DMS53 treated with DMSO at 0.1 percent for 48 hours (cell line): ENCODE results near the gene ADAM30.
"Not testable (repeated sequence)": the region's sequence is repeated elsewhere in the genome, so short reads cannot be mapped to it uniquely, and the experiment has no call there.

ENCODE experiments used
- DNase-seq: peaks from one replicate; lab custom pipeline; 2025; ENCODE audit not compliant: unreplicated experiment; lab: John Stamatoyannopoulos, UW

Gene ADAM30

DNA sequence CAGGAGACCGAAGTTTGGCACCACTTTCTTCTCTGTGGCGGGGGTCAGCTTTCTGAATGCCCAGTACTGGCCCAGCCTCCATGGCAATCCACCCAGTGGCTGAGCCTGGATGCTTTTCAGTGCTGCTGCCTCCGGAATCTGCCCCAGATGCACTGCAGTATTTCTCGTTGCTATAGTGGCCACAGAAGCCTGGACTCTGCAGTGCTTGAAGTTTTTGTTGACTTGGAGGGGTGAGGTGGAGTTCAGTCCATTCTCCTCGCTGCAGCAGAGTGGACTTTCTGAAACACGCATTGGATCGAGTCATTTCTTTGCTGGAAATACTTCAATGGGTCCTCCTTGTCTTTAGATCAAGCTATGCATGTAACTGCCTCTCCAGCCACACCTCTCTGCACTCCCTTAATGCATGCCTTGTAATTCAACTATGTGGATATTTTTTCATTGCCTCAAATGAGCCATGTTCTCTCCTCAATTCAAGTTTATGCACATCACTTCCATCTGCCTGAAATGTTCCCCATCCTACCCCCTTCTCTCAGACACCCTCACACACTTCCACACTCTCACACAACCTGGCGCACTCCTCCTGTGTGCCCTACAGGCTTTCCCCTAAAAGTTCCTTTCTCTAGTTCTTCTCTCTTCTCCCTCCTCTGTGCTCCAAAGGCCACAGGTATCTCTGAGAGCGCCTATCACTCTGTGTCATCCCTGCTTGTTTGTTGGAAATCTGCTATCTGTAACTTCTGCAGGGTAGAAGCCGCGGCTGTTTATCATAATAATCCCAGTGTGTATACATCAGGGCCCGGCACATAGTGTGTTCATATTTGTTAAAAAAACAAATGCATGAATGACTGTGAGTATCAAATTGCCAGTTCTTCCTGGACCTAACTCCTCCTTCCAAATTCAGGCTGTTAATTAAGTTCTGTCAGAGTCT, 16.5 kb downstream of the ADAM30 start:
- no peak for DNase-seq

DNA sequence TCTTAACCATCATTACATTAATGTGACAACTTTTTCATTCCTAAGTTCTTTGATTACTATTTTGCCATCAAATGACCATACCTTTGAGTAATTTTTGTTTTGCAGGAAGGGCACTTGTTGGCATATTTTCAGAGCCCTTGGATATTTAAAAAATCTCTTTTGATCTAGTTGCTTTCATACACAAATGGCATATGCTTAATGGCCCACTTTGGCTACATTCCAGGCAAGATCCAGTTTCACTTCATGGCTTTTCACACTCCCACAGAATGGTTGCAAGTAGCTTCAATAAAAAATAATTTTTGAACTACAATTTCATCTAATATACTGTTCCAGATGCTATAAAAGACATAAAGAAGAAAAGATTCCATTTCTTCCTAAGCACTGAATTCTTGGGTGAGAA, 18.1 kb downstream of the ADAM30 start:
- DNase-seq: no peak

DNA sequence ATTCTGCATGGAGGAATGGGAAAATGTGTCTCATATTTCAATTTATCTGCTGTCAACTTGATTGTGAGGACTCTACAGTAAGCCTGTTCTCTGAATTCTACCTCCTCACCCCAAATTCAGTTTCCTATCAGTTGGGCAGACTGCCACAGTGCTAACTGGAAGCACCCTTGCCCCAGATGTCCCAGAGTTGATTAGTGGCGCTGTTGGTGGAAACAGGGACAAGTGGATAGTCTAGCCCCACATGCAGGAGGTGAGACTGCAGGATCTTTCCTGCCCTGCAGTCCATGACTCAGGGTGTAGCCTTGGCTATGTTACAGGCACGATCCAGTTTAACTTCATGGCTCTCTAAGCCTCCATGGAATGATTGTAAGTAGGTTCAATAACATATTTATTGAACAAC, 22.1 kb downstream of the ADAM30 start:
- DNase-seq: no peak

DNA sequence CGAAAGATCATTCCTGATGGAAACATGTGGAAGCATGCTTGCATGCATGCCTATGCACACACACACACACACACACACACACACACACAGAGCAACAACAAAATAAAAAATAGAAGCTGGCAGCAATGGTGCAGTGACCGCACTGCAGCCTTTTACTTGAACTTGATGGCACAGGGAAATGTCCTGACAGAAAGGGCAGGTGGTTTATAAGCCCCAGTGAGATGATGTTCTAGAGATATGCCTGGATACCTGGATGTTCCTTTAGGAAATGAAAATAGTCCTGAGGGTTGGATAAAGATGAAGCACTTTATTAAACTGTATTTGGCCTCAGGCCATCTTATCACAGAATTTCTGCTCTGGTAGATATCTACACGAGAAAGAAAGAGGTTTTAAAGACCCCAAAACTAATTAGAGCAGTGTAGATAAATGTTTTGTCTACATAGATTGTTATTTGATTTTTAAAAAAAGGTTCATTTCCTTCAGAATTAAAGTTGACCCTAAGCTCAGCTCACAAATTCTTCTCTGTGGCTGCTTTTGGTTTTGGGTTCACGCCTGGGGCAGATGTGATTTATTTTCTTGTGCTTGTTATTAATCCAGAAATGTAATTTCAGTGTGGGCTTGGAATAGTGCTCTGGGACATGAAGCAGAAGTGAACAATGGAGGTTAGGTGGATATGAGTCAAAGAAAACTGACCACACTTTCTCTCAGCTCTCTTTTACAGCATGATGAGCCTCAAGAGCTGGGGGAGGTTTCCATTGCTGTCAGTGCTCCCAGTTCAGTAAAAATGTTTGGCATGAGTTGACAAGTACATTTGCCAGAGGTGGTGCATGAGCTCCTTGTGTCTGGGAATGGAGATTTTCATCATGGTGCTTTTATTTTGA, 22.9 kb downstream of the ADAM30 start:
- no peak for DNase-seq

DNA sequence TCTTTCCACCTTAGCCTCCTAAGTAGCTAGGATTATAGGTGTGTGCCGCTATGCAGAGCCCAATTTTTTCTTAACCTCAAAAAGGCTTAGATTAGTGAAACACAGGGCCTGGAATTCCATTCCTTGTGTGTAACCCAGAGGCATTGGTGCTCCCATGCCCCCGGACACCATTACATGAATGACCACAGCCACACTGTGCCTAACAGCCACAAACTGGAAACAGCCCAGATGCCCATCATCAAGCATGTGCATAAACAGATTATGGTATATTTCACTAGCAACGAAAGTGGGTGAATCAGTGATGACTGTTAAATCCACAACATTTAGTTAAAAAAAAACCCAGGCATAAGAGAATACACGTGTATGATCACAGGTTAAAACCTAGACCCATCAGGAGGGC, 24.4 kb downstream of the ADAM30 start:
- no peak for DNase-seq

DNA sequence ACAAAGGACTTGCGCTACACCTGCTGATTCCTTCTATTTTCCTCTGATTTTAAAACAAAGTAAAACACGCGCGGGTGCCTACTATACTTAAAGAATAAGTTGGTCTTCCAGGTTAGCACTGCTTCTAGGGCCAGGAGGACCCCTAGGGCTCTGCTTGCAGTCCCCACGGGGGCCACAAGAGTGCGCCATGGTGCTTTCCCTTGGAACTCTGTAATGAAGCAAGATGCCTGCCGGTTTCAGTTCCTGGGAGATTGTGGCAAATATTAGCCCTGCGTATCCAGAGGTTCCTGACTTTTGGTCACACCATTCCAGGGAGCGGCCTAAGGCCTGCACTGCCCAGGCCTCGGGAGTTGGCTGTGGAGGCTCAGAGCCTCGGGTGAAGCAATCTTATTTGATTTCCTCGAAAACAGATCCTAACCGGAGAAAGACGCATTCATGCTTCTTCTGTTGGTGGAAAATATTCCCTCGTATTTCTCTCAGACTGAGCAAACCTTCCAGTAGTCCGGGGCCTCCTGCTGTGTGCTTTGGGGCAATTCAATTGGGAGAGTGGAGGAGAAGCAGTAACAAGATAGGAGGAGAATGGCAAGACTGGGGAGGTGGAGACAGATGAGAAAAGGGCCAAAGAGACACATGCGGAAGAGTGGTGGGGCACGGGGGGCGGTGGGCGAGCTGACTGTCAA, 25.3 kb downstream of the ADAM30 start:
- DNase-seq: peak; percentile 21

DNA sequence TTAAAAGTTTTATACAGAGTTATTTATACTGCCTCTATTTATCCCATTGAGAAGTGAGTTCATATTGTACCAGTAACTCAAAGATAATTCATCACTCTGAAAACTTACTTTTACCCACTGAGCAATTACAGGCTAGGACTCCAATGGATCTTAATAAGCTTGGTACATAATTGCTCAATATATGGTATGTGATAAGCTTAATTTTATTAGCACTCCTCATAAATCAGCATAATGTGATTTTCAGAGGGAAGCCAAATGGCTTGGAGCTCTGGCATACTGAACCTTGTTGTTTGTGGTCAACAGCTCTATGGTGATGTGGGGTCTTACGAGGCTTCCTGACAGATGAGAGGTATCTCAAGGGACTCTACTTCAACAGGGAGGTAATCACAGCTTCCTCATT, 26.3 kb downstream of the ADAM30 start:
- DNase-seq: no peak

DNA sequence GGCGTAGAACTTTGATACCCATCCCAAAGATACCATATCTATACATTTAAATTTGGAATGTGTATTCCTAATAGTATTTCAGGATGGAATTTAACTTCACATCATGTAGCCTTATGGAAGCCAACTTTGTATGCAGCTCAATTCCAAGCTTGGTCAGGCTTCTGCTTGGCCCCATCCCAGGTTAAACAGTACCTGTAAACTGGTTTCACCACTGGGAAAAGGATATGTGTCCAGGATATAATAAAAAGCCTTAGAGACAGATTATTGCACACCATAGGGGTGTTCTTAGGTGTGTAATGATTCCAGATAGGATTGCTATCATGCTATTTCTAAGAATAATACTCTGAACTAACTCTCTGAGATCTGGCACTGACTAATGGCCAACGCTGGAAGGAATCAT, 28.1 kb downstream of the ADAM30 start:
- no peak for DNase-seq

DNA sequence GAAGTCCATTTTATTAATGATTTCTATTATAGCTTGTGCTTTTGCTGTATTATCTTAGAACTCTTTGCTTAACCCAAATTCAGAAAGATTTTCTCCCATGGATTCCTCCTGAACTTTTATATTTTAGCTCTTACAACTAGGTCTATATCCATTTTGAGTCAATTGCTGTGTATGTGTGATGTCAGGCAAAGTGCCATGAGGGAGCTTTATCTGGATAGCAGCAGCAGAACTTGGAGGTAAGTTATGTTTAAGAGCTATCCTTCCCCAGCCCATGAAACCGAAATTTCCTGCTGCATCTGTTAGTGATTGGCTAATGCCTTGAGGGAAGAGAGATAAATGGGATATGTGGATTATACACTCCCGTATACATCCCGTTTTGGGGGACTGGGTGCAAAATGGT, 29.9 kb downstream of the ADAM30 start:
- DNase-seq: no peak

DNA sequence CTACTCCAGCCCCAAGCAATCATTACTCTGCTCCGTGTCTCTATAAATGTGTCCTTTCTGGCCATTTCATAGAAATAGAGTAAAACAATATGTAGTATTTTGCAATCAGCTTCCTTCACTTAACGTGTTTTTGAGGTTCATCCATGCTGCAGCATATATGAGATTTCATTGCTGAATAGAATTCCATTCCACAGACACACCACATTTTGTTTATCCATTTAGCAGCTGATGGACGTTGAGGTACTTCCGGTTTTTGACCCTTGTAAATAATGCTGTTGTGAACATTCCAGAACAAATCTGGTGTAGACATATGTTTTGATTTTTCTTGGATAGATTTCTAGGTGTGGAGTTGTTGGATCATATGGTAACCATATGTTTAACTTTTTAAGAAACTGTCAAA, 30.7 kb downstream of the ADAM30 start:
- no peak for DNase-seq

DNA sequence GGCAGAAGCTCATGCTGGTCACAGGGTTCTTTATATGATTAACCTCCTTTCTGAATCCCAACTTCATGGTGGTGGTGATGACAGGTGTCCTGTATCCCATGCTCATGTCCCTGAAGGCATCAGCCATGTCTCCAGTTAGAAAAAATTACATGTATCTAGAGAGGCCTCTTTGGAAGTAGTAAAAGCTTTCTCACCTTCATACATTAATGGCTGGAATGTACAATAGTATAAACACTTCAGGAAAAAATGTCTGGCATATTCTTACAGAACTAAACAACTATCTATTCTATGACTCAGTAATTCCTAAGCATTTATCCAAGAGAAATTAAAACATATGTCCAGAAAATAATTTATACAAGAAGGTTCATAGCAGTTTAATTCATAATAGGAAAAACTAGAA, 34.0 kb downstream of the ADAM30 start:
- no peak for DNase-seq

DNA sequence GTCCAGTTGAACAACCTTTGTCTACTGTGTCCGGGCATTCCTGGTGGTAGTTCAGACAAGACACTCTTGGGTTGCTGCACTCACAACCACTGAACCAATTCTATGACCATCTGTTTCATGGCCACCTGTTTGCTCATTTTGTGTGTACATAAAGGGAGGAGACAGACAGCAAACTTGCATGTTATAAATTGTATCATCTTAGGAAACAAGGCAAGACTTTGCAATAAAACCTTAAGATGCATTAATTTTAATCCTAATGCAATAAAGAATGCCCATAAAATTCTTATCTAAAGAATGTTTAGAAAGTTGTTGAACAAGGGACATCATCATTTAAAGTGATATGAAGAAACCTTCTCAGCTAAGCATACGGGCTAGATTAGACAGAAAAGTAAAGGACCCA, 34.8 kb downstream of the ADAM30 start:
- DNase-seq: no peak

DNA sequence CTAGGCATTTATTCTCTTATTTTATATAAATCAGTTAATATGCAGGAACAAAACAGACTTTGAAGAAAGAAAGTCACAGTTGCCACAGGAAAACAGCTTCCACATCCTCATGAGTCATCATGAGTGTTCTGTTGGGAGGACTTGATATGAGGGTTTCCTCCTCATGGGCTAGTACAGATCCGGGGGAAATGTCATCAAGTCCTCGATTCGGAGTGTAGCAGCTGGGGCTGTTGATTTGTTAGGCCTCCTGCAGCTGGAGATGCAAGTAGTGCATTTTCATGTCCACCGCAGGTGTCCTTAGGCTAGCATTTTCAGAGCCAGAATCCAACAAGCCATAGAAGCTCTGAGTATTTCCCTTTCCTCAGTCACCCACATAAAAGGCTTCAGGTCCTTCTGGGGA, 36.7 kb downstream of the ADAM30 start:
- peak; percentile 15 for DNase-seq

DNA sequence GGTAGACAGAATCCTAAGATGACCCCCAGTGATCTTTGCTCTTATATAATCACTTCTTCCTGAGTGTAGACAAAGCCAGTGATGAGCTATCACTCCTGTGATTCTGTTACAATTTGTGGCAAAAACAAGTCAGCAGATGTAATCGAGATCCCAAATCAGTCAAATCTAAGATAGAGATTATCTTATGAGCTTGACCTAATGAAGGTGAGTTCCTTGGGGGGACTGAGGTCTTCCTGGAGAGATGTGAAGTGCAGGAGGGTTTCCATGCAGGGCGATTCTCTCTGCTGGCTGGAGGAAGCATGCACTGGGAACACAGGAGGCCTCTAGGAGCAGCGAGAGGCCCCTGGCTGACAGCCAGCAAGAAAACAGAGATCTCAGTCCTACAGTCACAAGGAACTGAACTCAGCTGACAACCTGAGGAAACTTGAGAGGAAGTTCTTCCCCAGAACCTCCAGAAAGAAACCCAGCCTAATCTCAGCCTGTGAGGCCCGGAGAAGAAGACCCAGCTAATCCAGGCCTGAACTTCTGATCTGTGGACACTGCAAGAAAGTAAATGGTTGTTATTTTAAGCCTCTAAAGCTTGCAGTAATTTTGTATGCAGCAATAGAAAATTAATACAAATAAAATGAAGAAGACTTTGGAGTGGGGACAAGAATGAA, 37.6 kb downstream of the ADAM30 start:
- not testable (repeated sequence) for DNase-seq

DNA sequence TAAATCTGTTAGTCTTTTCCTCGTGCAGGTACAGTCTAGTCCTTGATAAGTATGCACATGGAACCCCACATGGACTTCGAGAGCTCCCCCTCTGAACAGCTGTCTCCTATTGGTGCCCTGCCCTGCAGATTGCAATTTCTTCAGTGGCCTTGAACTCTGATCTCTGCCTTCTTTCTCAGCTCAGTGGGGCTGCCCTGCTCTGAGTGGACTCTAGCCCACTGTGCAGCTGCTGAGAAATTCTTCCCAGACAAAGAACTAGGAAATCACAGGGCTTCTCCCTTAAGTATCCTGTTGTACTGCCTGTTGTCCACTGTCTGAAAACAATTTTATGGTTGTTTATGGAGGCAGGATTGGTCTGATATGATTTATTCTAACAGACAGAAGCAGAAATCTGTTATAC, 38.2 kb downstream of the ADAM30 start:
- no peak for DNase-seq

DNA sequence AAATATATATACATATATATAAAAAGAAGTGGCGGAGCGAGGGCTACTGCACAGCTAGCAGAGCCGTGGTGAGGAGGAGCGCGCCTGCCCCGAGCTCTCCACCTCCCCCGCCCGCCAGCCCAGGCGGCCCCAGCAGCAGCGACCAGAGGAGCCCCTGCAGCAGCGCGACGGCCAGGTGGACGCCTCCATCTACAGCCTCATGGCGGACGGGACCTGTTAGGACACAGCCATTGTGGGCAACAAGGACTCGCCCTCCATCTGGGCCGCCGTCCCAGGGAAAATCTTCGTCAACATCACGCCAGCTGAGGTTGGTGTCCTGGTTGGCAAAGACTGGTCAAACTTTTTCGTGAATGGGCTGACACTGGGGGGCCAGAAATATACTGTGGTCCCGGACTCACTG, 43.2 kb downstream of the ADAM30 start:
- DNase-seq: no peak

DNA sequence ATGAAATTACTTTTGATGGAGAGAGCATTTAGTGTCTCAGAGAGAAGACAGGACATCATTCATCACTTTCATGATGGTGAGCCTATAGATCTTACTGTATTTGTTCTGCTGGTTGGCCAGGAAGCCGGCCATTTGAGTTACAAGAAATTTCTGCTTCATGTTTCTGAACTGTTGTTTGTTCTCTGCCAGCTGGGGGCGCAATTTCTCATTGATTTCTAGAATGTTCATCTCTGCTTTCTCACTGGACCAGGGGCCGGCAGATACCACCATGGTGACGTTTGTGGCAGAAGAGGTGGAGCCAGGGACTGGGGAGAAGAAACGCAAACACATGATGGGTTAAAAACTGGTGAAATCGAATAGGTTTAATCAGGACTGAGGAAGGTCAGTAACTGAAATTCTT, 52.1 kb downstream of the ADAM30 start:
- not testable (repeated sequence) for DNase-seq
